DMS 273 (cell line): ENCODE results near the gene WIZ.
A peak's percentile ranks its signal among the peaks of the same experiment; 100 is the strongest.
"Not testable (repeated sequence)": the region's sequence is repeated elsewhere in the genome, so short reads cannot be mapped to it uniquely, and the experiment has no call there.

Experiments used
- DNase-seq: peaks from one replicate; lab custom pipeline; 2025; ENCODE audit not compliant: unreplicated experiment; lab: John Stamatoyannopoulos, UW

The WIZ gene

DNA sequence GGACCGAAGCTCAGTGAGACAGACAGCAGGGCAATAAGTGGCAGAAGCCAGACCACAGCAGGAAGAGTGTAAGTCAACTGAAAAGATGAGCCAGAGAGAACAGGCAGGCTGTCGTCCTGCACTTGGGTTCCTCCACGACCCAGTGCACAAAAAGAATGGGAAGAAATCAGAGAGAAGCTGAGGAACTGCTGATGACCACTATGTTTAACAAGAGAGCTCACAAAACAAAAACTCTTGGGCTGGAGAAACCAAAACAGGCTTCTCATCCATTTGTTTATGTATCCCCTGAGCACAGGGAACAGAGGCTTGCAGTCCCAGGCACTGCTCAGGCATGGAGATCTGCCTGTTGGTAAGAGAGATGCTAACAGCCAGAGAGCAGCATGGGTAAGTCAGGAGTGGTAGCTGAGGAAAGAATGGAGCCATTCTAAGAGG is 45.0 kb downstream of the WIZ start:
- no peak for DNase-seq

- no peak for DNase-seq
Measured at GRCh38 chr19:15404097-15404779, 45.5 kb downstream of the WIZ start.

DNA sequence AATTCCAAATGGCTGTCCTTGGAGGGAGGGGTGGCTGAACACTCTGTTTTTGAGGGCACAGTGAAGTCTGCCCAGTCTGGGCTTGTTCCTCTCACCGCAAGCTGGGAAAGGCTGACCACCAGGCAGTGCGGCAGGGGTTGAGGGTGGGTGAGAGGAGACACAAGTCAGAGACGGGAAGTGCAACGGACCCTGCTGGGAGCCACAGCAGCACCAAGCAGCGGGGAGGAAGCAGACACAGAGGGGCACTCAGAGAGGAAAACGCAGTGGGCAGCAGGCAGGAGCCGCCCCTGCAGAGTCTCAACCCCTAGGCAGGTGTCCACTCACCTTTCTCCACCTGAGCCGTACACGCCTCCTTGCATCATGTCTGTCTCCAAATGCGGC is 46.6 kb downstream of the WIZ start:
- no peak for DNase-seq

DNA sequence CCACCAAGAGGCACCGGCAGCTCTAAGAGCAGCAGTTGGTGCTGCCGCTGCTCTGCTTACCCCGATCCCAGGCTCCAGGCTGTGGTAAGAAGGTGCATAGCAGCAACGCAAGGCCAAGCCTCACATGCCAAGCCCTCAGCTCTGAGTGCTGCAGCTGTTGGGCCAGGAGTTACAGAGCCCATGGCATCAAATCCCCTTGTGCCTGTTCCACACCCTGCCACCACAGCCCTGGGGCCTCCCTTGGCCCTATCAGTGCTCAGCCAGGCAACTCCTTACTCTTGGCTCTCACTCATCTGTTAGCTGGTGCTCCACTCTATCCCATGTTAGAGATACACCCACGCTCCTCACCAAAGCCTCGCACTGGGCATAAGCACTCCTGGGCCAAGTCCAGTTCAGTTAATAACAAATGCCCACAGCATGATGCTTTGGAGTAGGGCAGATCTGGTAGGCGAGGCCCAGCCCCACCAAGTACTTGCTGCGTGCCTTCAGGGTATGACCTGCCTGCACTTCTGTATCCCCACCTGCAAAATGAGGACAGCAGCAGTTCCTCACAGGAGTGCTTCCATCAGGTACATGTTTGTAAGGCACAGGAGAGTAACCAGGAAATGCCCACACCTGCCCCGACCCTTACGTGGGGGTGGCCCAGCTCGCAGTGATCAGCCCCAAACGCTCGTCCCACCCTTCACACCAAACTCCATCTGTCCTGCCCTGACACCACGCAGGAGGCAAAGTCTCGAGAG is 47.2 kb downstream of the WIZ start:
- no peak for DNase-seq

GRCh38 chr19:15401397-15401710 is 48.4 kb downstream of the WIZ start:
- DNase-seq = no peak

- no peak for DNase-seq
Measured at GRCh38 chr19:15400521-15401396, 49.0 kb downstream of the WIZ start.

- no peak for DNase-seq
Measured at GRCh38 chr19:15399635-15400034, 50.1 kb downstream of the WIZ start.

GRCh38 chr19:15399234-15399515 is 50.6 kb downstream of the WIZ start:
- no peak for DNase-seq

- no peak for DNase-seq
Measured at GRCh38 chr19:15398501-15399233, 51.1 kb downstream of the WIZ start.

DNA sequence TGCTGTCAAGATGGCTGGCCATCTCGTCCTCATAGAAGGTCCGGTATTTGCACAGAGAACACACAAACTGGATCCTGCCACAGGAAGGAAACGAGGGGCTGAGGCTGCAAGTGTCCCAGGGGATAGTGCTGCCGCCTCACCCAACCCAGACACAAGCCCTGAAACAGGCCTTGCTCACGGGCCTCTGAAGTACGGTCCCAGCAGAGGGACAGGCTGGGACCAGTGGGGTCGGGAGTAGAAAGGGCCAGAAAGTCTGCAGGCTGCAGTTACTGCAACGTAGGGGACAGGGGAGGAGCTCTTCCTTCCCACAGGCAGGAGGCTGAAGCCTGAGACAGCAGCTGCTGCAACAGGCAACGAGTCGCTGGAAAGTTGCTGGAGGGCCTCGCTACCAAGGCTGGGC is 52.0 kb downstream of the WIZ start:
- no peak for DNase-seq

DNA sequence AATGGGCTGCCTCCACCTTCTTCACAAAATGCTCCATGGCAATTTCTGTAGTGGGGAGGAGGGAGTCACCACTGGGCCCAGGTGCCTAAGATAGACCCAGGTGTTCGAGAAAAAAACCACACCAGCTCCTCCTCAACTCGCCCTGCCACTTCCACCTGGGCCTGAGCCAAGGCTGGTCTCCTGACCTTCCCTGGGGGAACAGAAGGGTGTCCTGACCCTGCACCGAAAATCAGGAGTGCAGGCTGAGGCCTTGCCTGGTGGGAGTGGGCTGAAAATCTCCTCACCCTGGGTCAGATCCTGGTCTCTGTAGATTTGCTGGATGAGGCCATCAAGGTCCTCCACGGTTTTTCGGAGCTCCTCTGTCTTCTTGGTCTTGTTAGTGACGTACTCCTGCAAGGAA is 52.5 kb downstream of the WIZ start:
- DNase-seq = no peak

DNA sequence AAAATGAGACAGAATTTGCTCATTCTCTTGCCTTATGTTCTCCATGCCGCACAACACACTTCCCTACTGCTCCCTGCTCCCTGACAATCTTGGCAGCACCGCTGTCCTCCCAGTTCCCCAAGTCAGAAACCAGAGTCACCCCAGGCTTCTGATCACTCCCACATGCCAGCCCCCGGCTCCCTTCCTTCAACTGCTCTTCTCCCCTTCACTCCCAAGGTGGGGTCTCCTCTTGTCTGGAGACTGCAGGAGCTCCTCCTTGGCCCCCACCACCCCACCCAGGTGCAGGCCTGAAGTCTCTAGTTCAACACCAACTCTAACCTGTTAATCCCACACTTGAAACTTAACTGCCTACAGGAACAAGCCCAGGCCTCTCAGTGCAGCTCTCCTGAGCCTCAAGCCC is 53.3 kb downstream of the WIZ start:
- no peak for DNase-seq

- not testable (repeated sequence) for DNase-seq
Measured at GRCh38 chr19:15395251-15395650, 54.5 kb downstream of the WIZ start.

- DNase-seq = no peak
Measured at GRCh38 chr19:15394426-15394825, 55.3 kb downstream of the WIZ start.

DNA sequence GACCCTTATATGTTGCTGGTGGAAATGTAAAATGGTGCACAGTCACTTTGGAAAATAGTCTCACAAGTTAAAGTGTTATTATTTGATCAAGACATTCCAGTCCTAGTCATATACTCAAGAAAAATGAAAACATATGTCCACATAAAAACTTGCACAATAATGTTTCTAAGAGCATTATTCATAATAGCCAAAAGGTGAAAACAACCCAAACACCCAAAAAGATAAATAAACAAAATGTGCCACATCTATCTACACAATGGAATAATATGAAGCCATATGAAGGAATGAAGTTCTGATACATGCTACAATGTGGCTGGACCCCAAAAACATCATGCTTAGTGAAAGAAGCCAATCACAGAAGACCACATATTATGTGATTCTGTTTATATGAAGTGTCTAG is 55.8 kb downstream of the WIZ start:
- no peak for DNase-seq

DNA sequence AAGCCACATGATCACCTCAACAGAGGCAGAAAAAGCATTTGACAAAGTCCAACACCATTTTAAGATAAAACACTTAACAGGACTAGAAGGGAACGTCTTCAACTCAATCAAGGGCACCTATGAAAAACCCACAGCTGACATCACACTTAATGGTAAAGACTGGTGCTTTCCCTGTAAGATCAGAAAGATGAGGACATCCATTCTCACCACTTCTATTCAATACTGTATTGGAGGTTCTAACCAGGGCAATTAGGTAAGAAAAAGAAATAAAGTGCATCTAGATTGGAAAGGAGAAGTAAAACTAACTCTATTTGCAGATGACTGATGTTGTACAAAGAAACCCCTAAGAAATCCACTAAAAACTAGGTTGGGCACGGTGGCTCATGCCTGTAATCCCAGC is 58.9 kb downstream of the WIZ start:
- DNase-seq = no peak

DNA sequence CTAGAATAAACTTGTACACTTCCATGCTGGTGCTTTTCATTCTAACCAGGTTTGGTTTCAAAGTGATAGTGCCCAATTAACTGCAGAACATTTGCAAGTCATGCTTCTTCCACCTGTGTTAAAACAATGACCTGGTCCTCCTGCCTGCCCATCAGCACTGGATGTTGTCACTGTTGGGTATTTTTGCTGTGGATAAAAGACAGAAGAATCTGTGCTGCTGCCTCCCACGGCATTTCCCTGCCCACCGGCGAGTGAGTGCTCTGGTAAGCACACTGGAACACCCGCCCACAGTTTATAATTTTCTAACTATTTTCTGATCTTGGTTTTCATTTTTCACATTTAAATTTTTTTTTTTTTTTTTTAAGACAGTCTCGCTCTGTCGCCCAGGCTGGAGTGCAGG is 67.9 kb downstream of the WIZ start:
- DNase-seq = no peak

- no peak for DNase-seq
Measured at GRCh38 chr19:15381429-15381828, 68.3 kb downstream of the WIZ start.

- peak; percentile 89 for DNase-seq
Measured at GRCh38 chr19:15379999-15380647, 69.6 kb downstream of the WIZ start.

- DNase-seq = peak; percentile 99
Measured at GRCh38 chr19:15379083-15379998, 70.4 kb downstream of the WIZ start, which contains the start of gene AKAP8. Gene AKAP8 (minus strand): TSS chr19:15379787. CDS start chr19:15379731, 56 bp downstream.
